ENCODE data around the gene RASA3.

The RASA3 gene

GRCh38 chr13:113974304-113975281, 157.8 kb downstream of the RASA3 start:
- TF ChIP-seq, protein P1, sequence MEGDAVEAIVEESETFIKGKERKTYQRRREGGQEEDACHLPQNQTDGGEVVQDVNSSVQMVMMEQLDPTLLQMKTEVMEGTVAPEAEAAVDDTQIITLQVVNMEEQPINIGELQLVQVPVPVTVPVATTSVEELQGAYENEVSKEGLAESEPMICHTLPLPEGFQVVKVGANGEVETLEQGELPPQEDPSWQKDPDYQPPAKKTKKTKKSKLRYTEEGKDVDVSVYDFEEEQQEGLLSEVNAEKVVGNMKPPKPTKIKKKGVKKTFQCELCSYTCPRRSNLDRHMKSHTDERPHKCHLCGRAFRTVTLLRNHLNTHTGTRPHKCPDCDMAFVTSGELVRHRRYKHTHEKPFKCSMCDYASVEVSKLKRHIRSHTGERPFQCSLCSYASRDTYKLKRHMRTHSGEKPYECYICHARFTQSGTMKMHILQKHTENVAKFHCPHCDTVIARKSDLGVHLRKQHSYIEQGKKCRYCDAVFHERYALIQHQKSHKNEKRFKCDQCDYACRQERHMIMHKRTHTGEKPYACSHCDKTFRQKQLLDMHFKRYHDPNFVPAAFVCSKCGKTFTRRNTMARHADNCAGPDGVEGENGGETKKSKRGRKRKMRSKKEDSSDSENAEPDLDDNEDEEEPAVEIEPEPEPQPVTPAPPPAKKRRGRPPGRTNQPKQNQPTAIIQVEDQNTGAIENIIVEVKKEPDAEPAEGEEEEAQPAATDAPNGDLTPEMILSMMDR (IDR thresholded peaks at IDR 0.05; ENCODE audit: poor library complexity, severe bottlenecking), result no peak
- Histone ChIP-seq H3K9me3 (ENCODE audit: severe bottlenecking) (no peaks in the 10 kb centered on the region), H3K36me3 (ENCODE audit: low read depth) (peaks cover 3% of the 10 kb centered on the region; the same call in 1 of the 2 replicates), H3K27me3 (ENCODE audit: insufficient read depth, poor library complexity, severe bottlenecking) (no peaks in the 10 kb centered on the region), H3K4me3 (ENCODE audit: severe bottlenecking) (no peak overlapping the region), H3K4me1 (ENCODE audit: insufficient read depth, poor library complexity, severe bottlenecking) (peaks cover 22% of the 10 kb centered on the region), H3K27ac (ENCODE audit: poor library complexity, severe bottlenecking) (no peak overlapping the region)
- ATAC-seq (ENCODE audit: low read depth), result no peak
- DNase-seq (ENCODE audit: low spot score), result peak; percentile 54

DNA sequence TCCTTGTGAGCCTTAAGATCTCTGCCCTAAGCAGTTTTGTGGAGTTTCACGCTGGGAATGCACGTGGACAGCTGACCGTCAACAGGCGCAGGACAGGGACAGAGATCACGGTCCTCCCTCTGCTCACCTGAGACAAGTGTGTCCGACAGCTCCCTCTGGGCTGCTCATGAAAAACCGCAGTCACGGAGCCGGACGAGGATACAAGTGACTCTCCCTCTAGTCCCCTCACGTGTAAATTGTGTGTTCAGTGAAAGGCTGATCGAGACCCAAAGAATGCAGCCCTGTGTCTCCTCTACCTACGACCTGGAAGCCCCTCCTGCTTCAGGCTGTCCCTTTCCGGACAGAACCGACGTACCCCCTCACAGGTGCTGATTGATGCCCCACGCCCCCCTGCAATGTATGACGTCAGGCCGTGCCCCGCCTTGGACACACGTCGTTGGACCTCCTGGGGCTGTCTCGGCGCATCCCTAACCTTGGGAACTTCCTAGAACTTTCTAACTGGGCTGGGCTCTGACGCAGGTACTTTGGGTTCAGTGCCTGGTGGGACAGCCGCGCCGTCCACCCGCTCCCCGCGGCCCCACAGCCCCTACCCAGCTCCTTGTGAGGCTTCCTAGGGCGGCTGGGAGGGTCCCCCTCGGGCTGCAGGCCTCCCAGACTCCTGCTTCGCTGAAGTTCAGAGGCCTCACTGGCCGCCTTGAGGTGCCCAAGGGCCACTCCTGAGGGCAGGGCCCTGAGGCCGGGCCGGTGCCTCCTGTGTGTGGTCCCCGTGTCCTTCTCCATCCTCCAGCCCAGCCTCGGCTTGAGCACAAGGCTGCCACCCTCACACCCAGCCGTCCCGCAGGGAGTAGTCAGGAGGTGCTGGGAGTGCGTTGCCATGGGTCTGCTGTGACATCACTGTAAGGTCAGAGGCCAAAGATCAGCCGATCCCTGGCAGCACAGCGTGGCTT, 158.9 kb downstream of the RASA3 start, which contains the start of gene C13orf46:
C13orf46 (minus strand) TSS at position 859 of the 947 bp plus-strand sequence; CDS start at position 780, 79 bp downstream.
- ATAC-seq (ENCODE audit: low read depth) (no peak), DNase-seq (ENCODE audit: low spot score) (peak; percentile 53)
- Histone ChIP-seq H3K27me3 (ENCODE audit: insufficient read depth, poor library complexity, severe bottlenecking) (no peaks in the 10 kb centered on the region), H3K4me1 (ENCODE audit: insufficient read depth, poor library complexity, severe bottlenecking) (peaks cover 22% of the 10 kb centered on the region), H3K27ac (ENCODE audit: poor library complexity, severe bottlenecking) (no peak within 1 kb of the TSS), H3K36me3 (ENCODE audit: low read depth) (no peaks in the 10 kb centered on the region), H3K9me3 (ENCODE audit: severe bottlenecking) (no peaks in the 10 kb centered on the region), H3K4me3 (ENCODE audit: severe bottlenecking) (no peak within 1 kb of the TSS)
- TF ChIP-seq, protein P1 (IDR thresholded peaks at IDR 0.05; ENCODE audit: poor library complexity, severe bottlenecking), result no peak

DNA sequence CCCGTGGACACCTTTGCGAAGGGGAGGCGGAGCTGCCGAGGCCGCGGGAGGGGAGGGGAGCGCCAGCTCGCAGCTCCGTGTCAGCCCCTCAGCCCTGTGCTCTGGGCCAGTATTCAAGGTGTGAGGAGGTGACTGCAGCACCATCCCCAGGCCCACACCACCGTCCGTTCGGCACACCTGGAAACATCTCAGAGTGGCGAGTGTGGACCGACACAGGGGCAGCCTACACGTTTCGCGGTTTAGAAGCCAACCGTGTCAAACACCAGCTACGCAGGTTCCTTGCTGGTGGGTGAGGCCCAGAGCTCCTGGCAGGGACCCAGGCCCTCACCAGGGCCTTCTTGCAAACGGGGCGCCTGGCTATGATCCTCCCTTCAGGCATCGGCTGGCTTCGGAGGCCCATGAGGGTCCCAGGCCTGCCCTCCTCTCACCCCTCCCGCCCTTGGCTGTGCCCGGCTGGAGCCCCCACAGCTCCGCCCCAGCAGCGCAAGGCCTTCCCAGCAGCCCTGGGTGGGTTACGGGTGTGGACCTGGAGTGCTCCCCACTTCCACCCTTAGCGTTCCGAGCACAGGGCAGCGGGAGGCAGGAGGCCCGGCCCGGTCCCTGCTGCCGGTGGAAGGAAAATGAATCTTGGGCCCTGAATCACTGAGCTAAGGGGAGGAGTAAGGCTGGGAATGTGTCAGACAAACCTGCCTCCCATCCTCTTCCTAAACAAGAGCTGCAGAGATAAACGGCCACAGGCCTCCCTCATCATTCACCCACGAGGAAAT, 159.8 kb downstream of the RASA3 start:
- ATAC-seq (ENCODE audit: low read depth), result no peak
- no peak overlapping the region for H3K27ac ChIP-seq (ENCODE audit: poor library complexity, severe bottlenecking)
- TF ChIP-seq, protein P1 (IDR thresholded peaks at IDR 0.05; ENCODE audit: poor library complexity, severe bottlenecking), result no peak
- peaks cover 22% of the 10 kb centered on the region for H3K4me1 ChIP-seq (ENCODE audit: insufficient read depth, poor library complexity, severe bottlenecking)
- no peaks in the 10 kb centered on the region for H3K27me3 ChIP-seq (ENCODE audit: insufficient read depth, poor library complexity, severe bottlenecking)
- H3K9me3 ChIP-seq (ENCODE audit: severe bottlenecking), result no peaks in the 10 kb centered on the region
- DNase-seq (ENCODE audit: low spot score), result peak; percentile 40
- H3K4me3 ChIP-seq (ENCODE audit: severe bottlenecking), result no peak overlapping the region
- H3K36me3 ChIP-seq (ENCODE audit: low read depth), result no peaks in the 10 kb centered on the region

- TF ChIP-seq, protein P1 (IDR thresholded peaks at IDR 0.05; ENCODE audit: poor library complexity, severe bottlenecking), result no peak
- H3K9me3 ChIP-seq (ENCODE audit: severe bottlenecking), result no peaks in the 10 kb centered on the region
- no peaks in the 10 kb centered on the region for H3K36me3 ChIP-seq (ENCODE audit: low read depth)
- H3K27ac ChIP-seq (ENCODE audit: poor library complexity, severe bottlenecking), result peak overlapping the region; percentile 38
- peaks cover 16% of the 10 kb centered on the region for H3K4me1 ChIP-seq (ENCODE audit: insufficient read depth, poor library complexity, severe bottlenecking)
- no peaks in the 10 kb centered on the region for H3K27me3 ChIP-seq (ENCODE audit: insufficient read depth, poor library complexity, severe bottlenecking)
- ATAC-seq (ENCODE audit: low read depth) (no peak), DNase-seq (ENCODE audit: low spot score) (peak; percentile 62)
- H3K4me3 ChIP-seq (ENCODE audit: severe bottlenecking), result no peak overlapping the region
Measured at GRCh38 chr13:113971471-113972231, 160.8 kb downstream of the RASA3 start.

Measured in RWPE2 (cell line).